K562 (cell line): ENCODE results near the gene ARHGAP32. TPM values are rescaled to one million over a fixed set of nuclear protein-coding genes. Genes with fewer than 3 reads are reported as not detected.

Experiments used
- ATAC-seq: fragments of 200-7000 bp; cut with Tn5 transposase; 3 replicates; pipeline ENCODE4 v1.9.1; 2020; ENCODE audit warnings: moderate library complexity
- BruUV-seq: library from RNA; stranded (reverse); fragments of 400-500 nt; replicated peaks from 2 replicates; lab custom pipeline; 2021; lab: Mats Ljungman, UMichigan
- CTCF ChIA-PET: fragments of 300-600 bp; formaldehyde crosslinking; extraction: SDS; loops from one replicate; lab custom pipeline; 2021; ENCODE audit warnings: low intra/inter-chr PET ratio; lab: Yijun Ruan, JAX
- POLR2A ChIA-PET: fragments of 300-600, 350-650 bp; sonication (Branson Sonifier 250); formaldehyde crosslinking; extraction: SDS; loops from one replicate; lab custom pipeline; 2021; ENCODE audit warnings: antibody characterized with exemption, inconsistent platforms; lab: Yijun Ruan, JAX
- DNase-seq, 4 experiments: peaks; one replicate each; pipeline versions ENCODE4 v3.0.0 to v3.0.0-alpha.2; 2011 to 2018; ENCODE audit warnings: low spot score in 3 of 4, mixed read lengths in 3 of 4; ENCODE audit errors: extremely low read depth in 1 of 4
- FAIRE-seq: peaks from 2 replicates; lab custom pipeline; 2011; peaks lifted over from hg19 to GRCh38; lab: Jason Lieb, UNC
- H2AFZ ChIP-seq: 2 replicates; pipeline ENCODE4 v1.6.0; 2011; ENCODE audit warnings: low read depth, low read length, control low read depth, inconsistent platforms
- H3K27ac ChIP-seq: fragments of 200-600 bp; 3 replicates; pipeline ENCODE4 v1.8.0; 2011; ENCODE audit warnings: low read depth, mild to moderate bottlenecking, control low read depth, inconsistent platforms, low read length, moderate library complexity, mixed read lengths; ENCODE audit errors: extremely low read depth
- H3K27me3 ChIP-seq, 2 experiments: fragments of 300-600 bp in 1 of 2; 2 replicates in 1 of 2; 3 replicates in 1 of 2; pipeline versions ENCODE4 v1.6.0 to v1.8.0; 2011; ENCODE audit warnings: inconsistent platforms in 2 of 2, low read length in 2 of 2, mild to moderate bottlenecking in 1 of 2, mixed read lengths in 1 of 2, moderate library complexity in 1 of 2; ENCODE audit not compliant: control insufficient read depth in 2 of 2, insufficient read depth in 2 of 2
- H3K36me3 ChIP-seq: fragments of 300-600 bp; 3 replicates; pipeline ENCODE4 v1.8.0; 2011; ENCODE audit warnings: mild to moderate bottlenecking, low read length, inconsistent platforms; ENCODE audit not compliant: control insufficient read depth, insufficient read depth
- H3K4me1 ChIP-seq, 2 experiments: fragments of 200-600 bp in 1 of 2; replicated peaks in 1 of 2; 2 replicates in 1 of 2; 3 replicates in 1 of 2; pipeline versions ENCODE4 v1.5.1 to v1.8.0; 2011; ENCODE audit warnings: inconsistent platforms in 2 of 2, low read length in 2 of 2, mild to moderate bottlenecking in 1 of 2, mixed read lengths in 1 of 2, moderate library complexity in 1 of 2; ENCODE audit not compliant: control insufficient read depth in 2 of 2, insufficient read depth in 2 of 2
- H3K4me2 ChIP-seq: 2 replicates; pipeline ENCODE4 v1.6.1; 2011; ENCODE audit warnings: low read length, control low read depth, inconsistent platforms, mixed read lengths; ENCODE audit not compliant: insufficient read depth
- H3K4me3 ChIP-seq: fragments of 200-600 bp; sonication (generic), shearing (Covaris generic); 2 replicates; pipeline ENCODE4 v1.5.1; 2016; ENCODE audit warnings: control low read depth, inconsistent platforms
- H3K79me2 ChIP-seq: fragments of 200-600 bp; 3 replicates; pipeline ENCODE4 v1.8.0; 2011; ENCODE audit warnings: low read length, inconsistent platforms; ENCODE audit not compliant: control insufficient read depth, insufficient read depth
- H3K9ac ChIP-seq, 2 experiments: 2 replicates each; pipeline versions ENCODE4 v1.6.0 to v1.6.1; 2011; ENCODE audit warnings: low read depth in 2 of 2, low read length in 2 of 2, control low read depth in 1 of 2, inconsistent platforms in 1 of 2, mild to moderate bottlenecking in 1 of 2, mixed read lengths in 1 of 2; ENCODE audit not compliant: insufficient read depth in 1 of 2
- H3K9me1 ChIP-seq: one replicate; pipeline ENCODE4 v1.6.0; 2011; ENCODE audit warnings: inconsistent platforms, mild to moderate bottlenecking, low read length, moderate library complexity; ENCODE audit not compliant: control insufficient read depth, insufficient read depth
- H3K9me3 ChIP-seq: replicated peaks from 2 replicates; pipeline ENCODE4 v1.5.1; 2011; ENCODE audit warnings: low read depth, low read length, inconsistent platforms; ENCODE audit not compliant: control insufficient read depth, insufficient read depth
- H4K20me1 ChIP-seq: replicated peaks from 2 replicates; pipeline ENCODE4 v1.6.1; 2011; ENCODE audit warnings: low read length, inconsistent platforms, mixed read lengths; ENCODE audit not compliant: control insufficient read depth, insufficient read depth
- ELF4 ChIP-seq: fragments of 450-650 bp; formaldehyde crosslinking; IDR thresholded peaks from 2 replicates; pipeline ENCODE4 v1.4.0; 2022; ENCODE audit warnings: missing genetic modification characterization
- ETV1 ChIP-seq: fragments of 450-650 bp; conservative IDR thresholded peaks from 2 replicates; pipeline ENCODE4 v1.6.1; 2016; ENCODE audit warnings: missing genetic modification characterization, control low read depth, low read depth, missing compliant biosample characterization
- HIVEP1 ChIP-seq: fragments of 250-450 bp; sonication (Bioruptor Pico); IDR thresholded peaks from 2 replicates; pipeline ENCODE4 v1.4.0; 2020; ENCODE audit warnings: mild to moderate bottlenecking
- ILF3 ChIP-seq: fragments of 450-650 bp; IDR thresholded peaks from 2 replicates; pipeline ENCODE4 v1.6.1; 2018; ENCODE audit warnings: antibody characterized with exemption, mild to moderate bottlenecking, moderate library complexity, borderline replicate concordance
- KLF10 ChIP-seq: fragments of 250-450 bp; sonication (Bioruptor Pico); IDR thresholded peaks from 2 replicates; pipeline ENCODE4 v1.6.1; 2021; ENCODE audit warnings: matching md5 sums
- MCM3 ChIP-seq: fragments of 450-650 bp; IDR thresholded peaks from 2 replicates; pipeline ENCODE4 v1.6.1; 2016
- MYBL2 ChIP-seq, 2 experiments: fragments of 450-650 bp in 1 of 2; sonication (generic) in 1 of 2; formaldehyde crosslinking in 1 of 2; IDR thresholded peaks; 2 replicates each; pipeline versions ENCODE4 v1.6.1 to v1.8.1; 2017 to 2022; ENCODE audit warnings: borderline replicate concordance in 1 of 2, inconsistent platforms in 1 of 2, low read depth in 1 of 2, mild to moderate bottlenecking in 1 of 2, missing genetic modification reagents in 1 of 2, moderate library complexity in 1 of 2
- NR1H2 ChIP-seq: sonication (generic); formaldehyde crosslinking; IDR thresholded peaks from 2 replicates; pipeline ENCODE4 v1.4.0; 2020; ENCODE audit warnings: mild to moderate bottlenecking, missing genetic modification reagents
- PTTG1 ChIP-seq: fragments of 450-650 bp; IDR thresholded peaks from 2 replicates; pipeline ENCODE4 v1.6.1; 2016; ENCODE audit warnings: low read depth, mild to moderate bottlenecking, missing genetic modification characterization, missing compliant biosample characterization
- SMAD3 ChIP-seq: fragments of 450-650 bp; formaldehyde crosslinking; conservative IDR thresholded peaks from 2 replicates; pipeline ENCODE4 v1.4.0; 2020; ENCODE audit warnings: mild to moderate bottlenecking
- TBL1XR1 ChIP-seq, 2 experiments: IDR thresholded peaks; 2 replicates each; pipeline ENCODE4 v1.6.1; 2012; ENCODE audit warnings: improper control_type of control experiment in 2 of 2, low read length in 2 of 2, mild to moderate bottlenecking in 1 of 2
- TSHZ1 ChIP-seq: fragments of 250-450 bp; sonication (Bioruptor Pico); IDR thresholded peaks from 2 replicates; pipeline ENCODE4 v1.4.0; 2020; ENCODE audit warnings: mild to moderate bottlenecking, moderate library complexity
- ZFP36 ChIP-seq: fragments of 150-350 bp; IDR thresholded peaks from 2 replicates; pipeline ENCODE4 v1.6.1; 2018; ENCODE audit warnings: low read length, low read depth; ENCODE audit not compliant: partially characterized antibody
- ZNF165 ChIP-seq: fragments of 250-450 bp; sonication (Bioruptor Pico); IDR thresholded peaks from 2 replicates; pipeline ENCODE4 v1.4.0; 2020; ENCODE audit warnings: borderline replicate concordance
- ZNF23 ChIP-seq: fragments of 250-450 bp; sonication (Bioruptor Pico); IDR thresholded peaks from 2 replicates; pipeline ENCODE4 v1.4.0; 2020; ENCODE audit warnings: mild to moderate bottlenecking
- ZNF274 ChIP-seq: IDR thresholded peaks from 2 replicates; pipeline ENCODE4 v1.6.1; 2011; ENCODE audit warnings: low read depth, mild to moderate bottlenecking, low read length, moderate library complexity, borderline replicate concordance
- ZNF280A ChIP-seq: fragments of 450-650 bp; IDR thresholded peaks from 2 replicates; pipeline ENCODE4 v1.6.1; 2018; ENCODE audit warnings: mild to moderate bottlenecking, low read depth; ENCODE audit not compliant: partially characterized antibody
- ZNF764 ChIP-seq: fragments of 250-450 bp; sonication (Bioruptor Pico); IDR thresholded peaks from 2 replicates; pipeline ENCODE4 v1.4.0; 2020; ENCODE audit warnings: low read depth, mild to moderate bottlenecking, moderate library complexity
- WGBS: fragments of 100-300 bp; shearing (Covaris generic); methylation state at CpG from one replicate; pipeline ENCODE4 v1.1.6; 2016; ENCODE audit warnings: low coverage, mixed read lengths; ENCODE audit not compliant: insufficient coverage; ENCODE audit errors: missing lambda C conversion rate; 5-methylcytosine and 5-hydroxymethylcytosine counted together
- in situ Hi-C: fragments of 300-500 bp; cut with MboI; formaldehyde crosslinking; loops from 4 replicates; pipeline ENCODE4 v1.15.0; 2018; ENCODE audit warnings: inconsistent platforms, mixed read lengths
- intact Hi-C: fragments of 100-400 bp; cut with micrococcal nuclease; formaldehyde crosslinking; loops from 2 replicates; pipeline ENCODE4 v1.14.2; 2022
- polyA plus RNA-seq, 8 experiments: library from polyadenylated mRNA; depleted of rRNA in 4 of 8; stranded (reverse) in 5 of 8; unstranded in 3 of 8; fragments of >200 nt; fragmentation: Nextera tagmentation in 2 of 8; fragmentation: Illumina TruSeq in 1 of 8; extraction: Ambion mirVana in 2 of 8; extraction: Trizol in 1 of 8; gene quantifications; 2 replicates each; pipeline versions ENCODE4 v1.2.1 to v1.2.3, GENCODE V29; 2011 to 2014; ENCODE audit warnings: inconsistent platforms in 1 of 8, missing spikeins in 1 of 8
- total RNA-seq, 7 experiments: library from RNA; depleted of rRNA in 6 of 7; stranded (reverse); fragments of >200 nt in 6 of 7; fragmentation: Illumina TruSeq in 2 of 7; extraction: Trizol in 2 of 7; gene quantifications; 2 replicates each; pipeline versions ENCODE4 v1.2.1 to v1.2.3, GENCODE V29; 2011 to 2021; ENCODE audit warnings: low replicate concordance in 1 of 7

The ARHGAP32 gene
- total and polyA plus RNA-seq, 9 of the 15 experiments (the other 6 are each of a cell fraction or from before 2014, with no cell fraction given): 0.18 TPM; not detected in 8

GRCh38 chr11:129209891-129210830 lies 18.0 kb upstream of the ARHGAP32 start:
- 0 out of 2 replicates have a peak, but pooled peaks cover 2% of the 10 kb centered on the region for H3K9me3 ChIP-seq
- H3K79me2 ChIP-seq: no peaks in the 10 kb centered on the region
- DNase-seq (no peak), FAIRE-seq (no peak), ATAC-seq (no peak)
- H2AFZ ChIP-seq: no peak overlapping the region
- H3K27ac ChIP-seq: no peak overlapping the region
- H3K36me3 ChIP-seq: no peaks in the 10 kb centered on the region
- no peaks in the 10 kb centered on the region for H3K9me1 ChIP-seq
- ChIA-PET POLR2A (no interaction called here), CTCF (no interaction called here)
- intact Hi-C loops (no loop called here), in situ Hi-C loops (no loop called here)
- no peaks in the 10 kb centered on the region for H3K27me3 ChIP-seq
- 4% methylated on average over 7 of the region's 7 CpGs for WGBS
- H3K4me1 ChIP-seq: no peaks in the 10 kb centered on the region
- no peak overlapping the region for H3K4me2 ChIP-seq
- BruUV-seq: no TSS peak
- H3K4me3 ChIP-seq: no peak overlapping the region
- H4K20me1 ChIP-seq: no peaks in the 10 kb centered on the region
- no peak overlapping the region for H3K9ac ChIP-seq
- TF ChIP-seq ELF4 (CRISPR knock-in tag): no peak
- no peak for TF ChIP-seq HIVEP1 (CRISPR knock-in tag)
- TF ChIP-seq SMAD3 (CRISPR knock-in tag): no peak
- TF ChIP-seq ZNF280A: no peak
- no peak for TF ChIP-seq KLF10 (CRISPR knock-in tag)
- TF ChIP-seq MYBL2 (IDR thresholded peaks at IDR 0.05; ENCODE audit: low read depth): no peak
- TF ChIP-seq MYBL2 (CRISPR knock-in tag; IDR thresholded peaks at IDR 0.05; ENCODE audit: borderline replicate concordance): no peak
- TF ChIP-seq PTTG1 (tag): no peak
- TF ChIP-seq ZFP36: no peak
- TF ChIP-seq ZNF165: no peak
- TF ChIP-seq ZNF23 (CRISPR knock-in tag): no peak
- TF ChIP-seq TBL1XR1 (IDR thresholded peaks at IDR 0.05; ENCODE audit: low read length in 2 of 2): no peak
- no peak for TF ChIP-seq MCM3
- no peak for TF ChIP-seq TSHZ1
- no peak for TF ChIP-seq ZNF764 (CRISPR knock-in tag)
- no peak for TF ChIP-seq ETV1 (tag)
- TF ChIP-seq ILF3: no peak
- no peak for TF ChIP-seq NR1H2 (CRISPR knock-in tag)
- TF ChIP-seq ZNF274: no peak
- TF ChIP-seq, all 486 proteins: peak for 0
